Progenitor cell of endocrine pancreas (in vitro differentiated cells): ENCODE measurements around the gene INTS4. TPM values are rescaled to one million over a fixed set of nuclear protein-coding genes. Genes with fewer than 3 reads are reported as not detected.
A peak's percentile ranks its signal among the peaks of the same experiment; 100 is the strongest.
"Not testable (repeated sequence)": the region's sequence is repeated elsewhere in the genome, so short reads cannot be mapped to it uniquely, and the experiment has no call there.

Experiments
- DNase-seq: peaks from one replicate; pipeline ENCODE4 v3.0.0; 2021; ENCODE audit warnings: low spot score; ENCODE audit not compliant: unreplicated experiment
- H3K27ac Mint-ChIP-seq: 2 replicates; pipeline ENCODE4 v1.8.0; 2021; ENCODE audit warnings: mild to moderate bottlenecking, moderate library complexity, mixed read lengths
- H3K27me3 Mint-ChIP-seq: 2 replicates; pipeline ENCODE4 v1.8.0; 2021; ENCODE audit warnings: mixed read lengths
- H3K36me3 Mint-ChIP-seq: 2 replicates; pipeline ENCODE4 v1.8.0; 2022; ENCODE audit warnings: mixed read lengths; ENCODE audit not compliant: insufficient read depth
- H3K4me1 Mint-ChIP-seq: 2 replicates; pipeline ENCODE4 v1.8.0; 2021; ENCODE audit warnings: low read depth, mixed read lengths
- H3K4me3 Mint-ChIP-seq: 2 replicates; pipeline ENCODE4 v1.8.0; 2021; ENCODE audit warnings: low read depth, mild to moderate bottlenecking, moderate library complexity, mixed read lengths
- H3K9me3 Mint-ChIP-seq: 2 replicates; pipeline ENCODE4 v1.8.0; 2021; ENCODE audit warnings: low read depth, mixed read lengths
- total RNA-seq: library from RNA; stranded (reverse); gene quantifications from 2 replicates; pipeline ENCODE4 v1.2.1, GENCODE V29; 2021
- TF ChIP-seq, protein P1 (sequence below): fragments of 200-600 bp; sonication (generic); IDR thresholded peaks from one replicate; pipeline ENCODE4 v1.5.0; 2021; ENCODE audit warnings: antibody characterized with exemption, mild to moderate bottlenecking; ENCODE audit not compliant: unreplicated experiment

INTS4 gene
- total RNA-seq, 1 donor from 2014 or later: 52.5 TPM

DNA sequence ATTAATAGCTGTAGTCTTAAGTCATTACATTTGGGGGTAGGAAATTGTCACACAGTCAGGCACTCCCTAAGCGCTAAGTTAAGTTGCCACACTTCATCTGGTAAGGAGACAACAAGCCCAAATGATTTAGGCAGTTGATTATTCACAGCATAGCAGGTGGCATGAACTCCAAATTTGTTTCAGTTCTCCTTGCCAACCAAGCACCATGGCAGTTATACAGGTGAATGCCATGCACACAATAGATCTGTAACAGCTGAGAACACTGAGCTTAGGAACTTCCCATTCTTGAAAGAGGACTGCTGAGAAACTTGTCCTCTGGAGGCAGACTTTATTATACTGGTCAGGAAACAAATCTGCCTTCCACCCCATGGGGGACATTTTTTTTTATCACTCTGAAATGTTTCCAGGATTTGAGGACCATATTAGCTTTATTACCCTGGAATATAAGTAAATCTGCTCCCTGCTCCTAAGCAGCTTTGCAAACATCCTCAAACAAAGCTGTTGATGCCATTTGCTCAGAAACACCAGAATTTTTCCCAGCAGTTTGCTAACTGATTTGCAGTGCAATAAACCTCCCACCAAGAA is 5.1 kb upstream of the INTS4 start:
- TF ChIP-seq, protein P1, sequence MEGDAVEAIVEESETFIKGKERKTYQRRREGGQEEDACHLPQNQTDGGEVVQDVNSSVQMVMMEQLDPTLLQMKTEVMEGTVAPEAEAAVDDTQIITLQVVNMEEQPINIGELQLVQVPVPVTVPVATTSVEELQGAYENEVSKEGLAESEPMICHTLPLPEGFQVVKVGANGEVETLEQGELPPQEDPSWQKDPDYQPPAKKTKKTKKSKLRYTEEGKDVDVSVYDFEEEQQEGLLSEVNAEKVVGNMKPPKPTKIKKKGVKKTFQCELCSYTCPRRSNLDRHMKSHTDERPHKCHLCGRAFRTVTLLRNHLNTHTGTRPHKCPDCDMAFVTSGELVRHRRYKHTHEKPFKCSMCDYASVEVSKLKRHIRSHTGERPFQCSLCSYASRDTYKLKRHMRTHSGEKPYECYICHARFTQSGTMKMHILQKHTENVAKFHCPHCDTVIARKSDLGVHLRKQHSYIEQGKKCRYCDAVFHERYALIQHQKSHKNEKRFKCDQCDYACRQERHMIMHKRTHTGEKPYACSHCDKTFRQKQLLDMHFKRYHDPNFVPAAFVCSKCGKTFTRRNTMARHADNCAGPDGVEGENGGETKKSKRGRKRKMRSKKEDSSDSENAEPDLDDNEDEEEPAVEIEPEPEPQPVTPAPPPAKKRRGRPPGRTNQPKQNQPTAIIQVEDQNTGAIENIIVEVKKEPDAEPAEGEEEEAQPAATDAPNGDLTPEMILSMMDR: no peak
- no peak for DNase-seq
- H3K27me3 Mint-ChIP-seq: no peaks in the 10 kb centered on the region
- H3K27ac Mint-ChIP-seq: no peak overlapping the region
- no peak overlapping the region for H3K4me3 Mint-ChIP-seq
- H3K9me3 Mint-ChIP-seq: no peaks in the 10 kb centered on the region
- no peaks in the 10 kb centered on the region for H3K4me1 Mint-ChIP-seq
- no peaks in the 10 kb centered on the region for H3K36me3 Mint-ChIP-seq

DNA sequence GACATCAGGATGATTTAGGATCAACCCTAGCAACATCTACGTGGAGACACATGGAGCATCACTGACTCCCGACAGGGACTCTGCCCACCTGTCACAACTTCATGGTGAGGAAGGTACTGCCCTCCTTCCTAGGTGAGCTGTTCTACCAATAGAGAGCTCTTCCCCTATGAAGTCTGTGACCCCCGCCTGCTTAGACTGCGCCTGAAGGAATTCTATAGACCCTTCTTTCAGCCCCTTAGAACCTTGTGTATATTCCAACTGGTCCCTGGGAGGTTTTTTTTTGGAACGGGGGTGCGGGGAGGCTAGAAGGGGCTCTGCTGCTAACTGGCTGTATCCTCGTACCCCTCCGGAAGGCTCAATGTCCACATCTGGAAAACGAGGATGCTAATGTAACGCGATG is 566 bp downstream of the INTS4 start:
- Mint-ChIP-seq H3K4me1 (peaks cover 8% of the 10 kb centered on the region), H3K36me3 (peaks cover 2% of the 10 kb centered on the region), H3K9me3 (no peaks in the 10 kb centered on the region), H3K4me3 (peak overlapping the region; percentile 97), H3K27ac (peak overlapping the region; percentile 97), H3K27me3 (no peaks in the 10 kb centered on the region)
- TF ChIP-seq, protein P1: no peak
- no peak for DNase-seq

DNA sequence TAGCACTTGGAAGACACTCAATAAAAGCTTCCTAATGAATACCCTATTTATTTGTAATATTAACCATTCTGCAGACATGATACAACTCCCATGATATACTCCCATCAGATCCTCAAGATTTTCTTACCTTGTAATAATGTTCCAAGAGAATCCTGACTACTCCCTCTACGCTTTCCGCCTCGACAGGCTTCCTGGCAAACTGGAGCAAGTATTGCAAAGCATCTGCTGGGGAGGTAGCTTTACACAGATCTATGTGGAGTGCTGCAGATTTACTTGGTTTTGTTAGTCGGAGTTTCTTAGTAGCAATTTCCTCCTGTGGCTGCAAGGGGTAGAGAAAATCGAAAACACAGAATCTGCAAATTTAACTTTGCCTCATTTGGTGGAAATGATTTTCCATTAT is 3.5 kb downstream of the INTS4 start:
- DNase-seq: no peak
- H3K27ac Mint-ChIP-seq: no peak overlapping the region
- H3K4me3 Mint-ChIP-seq: no peak overlapping the region
- TF ChIP-seq, protein P1: no peak
- H3K9me3 Mint-ChIP-seq: no peaks in the 10 kb centered on the region
- H3K36me3 Mint-ChIP-seq: peaks cover 18% of the 10 kb centered on the region
- peaks cover 8% of the 10 kb centered on the region for H3K4me1 Mint-ChIP-seq
- H3K27me3 Mint-ChIP-seq: no peaks in the 10 kb centered on the region

DNA sequence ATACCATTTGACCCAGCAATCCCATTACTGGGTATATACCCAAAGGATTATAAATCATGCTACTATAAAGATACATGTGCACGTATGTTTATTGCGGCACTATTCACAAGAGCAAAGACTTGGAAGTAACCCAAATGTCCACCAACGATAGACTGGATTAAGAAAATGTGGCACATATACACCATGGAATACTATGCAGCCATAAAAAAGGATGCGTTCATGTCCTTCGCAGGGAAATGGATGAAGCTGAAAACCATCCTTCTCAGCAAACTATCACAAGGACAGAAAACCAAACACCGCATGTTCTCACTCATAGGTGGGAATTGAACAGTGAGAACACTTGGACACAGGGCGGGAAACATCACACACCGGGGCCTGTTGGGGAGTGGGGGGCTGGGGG is 8.0 kb downstream of the INTS4 start:
- Mint-ChIP-seq H3K36me3 (peaks cover 30% of the 10 kb centered on the region), H3K27ac (peak overlapping the region; percentile 33)
- H3K4me3 Mint-ChIP-seq, H3K27me3 Mint-ChIP-seq, H3K9me3 Mint-ChIP-seq, H3K4me1 Mint-ChIP-seq, DNase-seq: not testable (repeated sequence)

DNA sequence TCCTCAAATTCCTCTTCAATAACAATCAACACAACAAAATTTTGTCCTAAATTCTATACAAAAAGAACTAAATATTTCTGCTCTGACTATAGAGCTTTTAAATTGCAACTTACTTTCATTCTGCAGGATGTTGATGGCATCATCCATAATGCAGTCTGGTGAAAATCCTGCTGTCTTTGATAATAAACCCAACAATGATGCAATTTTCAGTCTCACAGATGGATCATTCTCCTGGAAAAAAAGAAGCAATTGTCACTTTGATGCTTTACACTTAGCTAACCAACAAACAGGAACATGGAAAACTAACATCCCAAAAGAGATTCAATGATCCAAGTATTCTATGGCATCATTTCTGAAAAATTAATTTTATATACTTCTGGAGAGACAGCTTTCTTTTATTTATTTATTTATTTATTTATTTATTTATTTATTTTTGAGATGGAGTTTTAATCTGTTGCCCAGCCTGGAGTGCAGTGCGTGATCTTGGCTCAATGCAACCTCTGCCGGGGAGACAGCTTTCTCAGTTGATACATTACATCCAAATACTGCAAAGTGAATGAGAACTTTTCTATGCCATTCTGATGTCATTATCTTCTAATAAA is 13.0 kb downstream of the INTS4 start:
- no peaks in the 10 kb centered on the region for H3K4me1 Mint-ChIP-seq
- H3K9me3 Mint-ChIP-seq: no peaks in the 10 kb centered on the region
- no peak overlapping the region for H3K27ac Mint-ChIP-seq
- no peak overlapping the region for H3K4me3 Mint-ChIP-seq
- H3K36me3 Mint-ChIP-seq: peaks cover 29% of the 10 kb centered on the region
- no peaks in the 10 kb centered on the region for H3K27me3 Mint-ChIP-seq
- DNase-seq: no peak
- TF ChIP-seq, protein P1: no peak

DNA sequence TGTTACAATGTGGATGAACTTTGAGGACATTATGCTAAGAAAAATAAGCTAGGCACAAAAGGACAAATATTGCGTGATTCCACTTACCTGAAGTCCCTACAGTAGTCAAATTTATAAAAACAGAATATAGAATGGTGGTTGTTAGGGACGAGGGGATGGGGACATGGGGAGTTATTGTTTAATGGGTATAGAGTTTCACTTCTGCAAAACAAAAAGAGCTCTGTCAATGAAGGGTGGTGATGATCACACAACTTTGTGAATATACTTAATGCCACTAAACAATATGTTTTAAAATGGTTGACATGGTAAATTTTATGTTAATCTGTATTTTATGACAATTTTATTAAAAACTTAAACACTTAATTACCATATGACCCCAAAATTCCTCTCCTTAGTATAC is 26.1 kb downstream of the INTS4 start:
- H3K36me3 Mint-ChIP-seq: peaks cover 11% of the 10 kb centered on the region
- TF ChIP-seq, protein P1: no peak
- no peak overlapping the region for H3K27ac Mint-ChIP-seq
- no peaks in the 10 kb centered on the region for H3K4me1 Mint-ChIP-seq
- H3K4me3 Mint-ChIP-seq: no peak overlapping the region
- DNase-seq: no peak
- H3K9me3 Mint-ChIP-seq: no peaks in the 10 kb centered on the region
- no peaks in the 10 kb centered on the region for H3K27me3 Mint-ChIP-seq
